Measurements from ENCODE around the gene MECP2.
"Not testable (repeated sequence)": the region's sequence is repeated elsewhere in the genome, so short reads cannot be mapped to it uniquely, and the experiment has no call there.

MECP2 gene

DNA sequence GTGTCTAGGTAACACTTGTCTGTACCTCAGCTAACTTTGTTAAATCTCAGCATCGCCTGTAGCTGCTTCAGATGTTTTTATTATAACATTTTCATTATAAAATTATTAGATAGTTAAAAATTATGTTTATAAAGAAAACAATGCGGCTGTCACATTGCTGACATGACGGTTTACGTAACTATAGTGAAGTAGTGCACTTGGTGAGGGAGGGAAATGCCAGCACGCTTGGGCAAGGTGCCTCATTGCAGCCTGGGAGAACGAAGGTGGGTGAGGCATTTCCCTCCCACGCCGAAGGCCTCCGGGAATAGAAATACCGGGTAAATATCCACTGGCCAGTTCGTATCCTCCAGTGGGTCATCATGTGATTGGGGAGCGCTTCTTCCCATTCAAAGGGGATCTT lies 109.0 kb downstream of the MECP2 start:
- no peak for DNase-seq

- DNase-seq = no peak
These were observed 113.0 kb downstream of the MECP2 start for GRCh38 chrX:153984351-153985178.

- DNase-seq = no peak
These were observed 114.2 kb downstream of the MECP2 start for GRCh38 chrX:153983321-153983801.

DNA sequence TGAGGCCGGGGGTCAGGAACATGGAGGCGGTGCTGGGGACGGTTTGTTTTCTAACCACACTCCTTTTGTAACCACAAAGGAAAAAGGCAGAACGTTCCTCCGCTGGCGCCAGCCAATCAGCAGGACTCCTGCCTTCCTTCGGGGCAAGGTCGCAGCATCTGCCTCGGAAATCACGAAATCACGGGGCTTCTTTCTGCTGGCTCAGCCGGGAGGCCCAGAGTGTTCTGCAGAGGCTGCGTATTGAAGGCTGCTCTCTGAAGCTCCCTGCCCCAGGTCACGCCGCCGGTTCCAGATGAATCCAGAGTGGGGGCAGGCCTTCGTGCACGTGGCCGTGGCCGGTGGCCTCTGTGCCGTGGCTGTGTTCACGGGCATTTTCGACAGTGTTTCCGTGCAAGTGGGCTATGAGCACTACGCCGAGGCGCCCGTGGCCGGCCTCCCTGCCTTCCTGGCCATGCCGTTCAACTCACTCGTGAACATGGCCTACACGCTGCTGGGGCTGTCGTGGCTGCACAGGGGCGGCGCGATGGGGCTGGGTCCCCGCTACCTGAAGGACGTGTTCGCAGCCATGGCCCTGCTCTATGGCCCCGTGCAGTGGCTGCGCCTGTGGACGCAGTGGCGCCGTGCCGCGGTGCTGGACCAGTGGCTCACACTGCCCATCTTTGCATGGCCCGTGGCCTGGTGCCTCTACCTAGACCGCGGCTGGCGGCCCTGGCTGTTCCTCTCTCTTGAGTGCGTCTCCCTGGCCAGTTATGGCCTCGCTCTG lies 115.6 kb downstream of the MECP2 start:
- DNase-seq = no peak

DNA sequence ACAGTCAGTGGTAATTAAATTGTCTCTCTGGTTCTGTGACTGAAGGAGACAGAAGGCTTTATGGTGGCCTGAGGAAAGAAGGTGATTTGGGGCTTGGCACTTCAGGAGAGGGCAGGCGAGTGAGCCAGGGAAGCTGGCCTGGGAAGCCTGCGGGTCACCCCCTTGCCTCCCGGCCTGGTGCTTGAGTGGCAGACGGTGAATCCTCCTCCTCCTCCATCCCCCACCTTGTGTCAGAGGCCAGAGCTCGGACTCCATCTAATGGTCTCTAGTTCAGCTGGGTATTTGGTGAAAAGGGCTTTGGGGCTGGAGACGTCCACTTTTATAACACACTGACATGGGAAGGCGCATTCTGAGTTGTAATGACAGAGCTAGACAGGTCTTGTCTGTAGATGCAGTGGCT lies 116.3 kb downstream of the MECP2 start:
- no peak for DNase-seq

- DNase-seq = not testable (repeated sequence)
These were observed 117.1 kb downstream of the MECP2 start for GRCh38 chrX:153980394-153980793.

DNA sequence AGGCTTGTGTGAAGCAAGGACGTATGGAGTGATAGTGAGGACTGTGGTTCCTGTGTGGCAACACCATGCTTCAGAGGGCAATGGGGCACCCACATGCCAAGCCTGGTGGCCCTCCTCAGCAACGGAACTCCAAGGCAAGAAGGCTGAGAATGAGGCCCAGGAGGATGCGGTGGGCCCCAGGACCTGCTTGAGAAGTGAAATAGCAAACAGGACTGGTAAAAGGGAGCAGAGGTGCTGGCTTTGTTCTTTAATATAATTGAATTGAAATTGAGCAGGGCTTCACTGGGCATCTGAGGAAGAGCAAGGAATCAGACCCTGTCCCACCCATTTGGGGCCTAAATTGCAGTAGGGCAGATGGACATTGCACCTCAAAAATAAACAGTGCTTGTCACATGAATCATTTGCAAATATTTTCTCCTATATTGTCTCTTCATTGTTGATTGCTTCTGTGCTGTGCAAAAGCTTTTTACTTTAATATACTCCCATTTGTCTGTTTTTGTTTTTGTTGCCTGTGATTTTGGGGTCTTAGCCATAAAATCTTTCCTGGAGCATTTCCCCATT lies 122.7 kb downstream of the MECP2 start:
- no peak for DNase-seq

GRCh38 chrX:153974003-153974725 lies 123.4 kb downstream of the MECP2 start:
- no peak for DNase-seq

DNA sequence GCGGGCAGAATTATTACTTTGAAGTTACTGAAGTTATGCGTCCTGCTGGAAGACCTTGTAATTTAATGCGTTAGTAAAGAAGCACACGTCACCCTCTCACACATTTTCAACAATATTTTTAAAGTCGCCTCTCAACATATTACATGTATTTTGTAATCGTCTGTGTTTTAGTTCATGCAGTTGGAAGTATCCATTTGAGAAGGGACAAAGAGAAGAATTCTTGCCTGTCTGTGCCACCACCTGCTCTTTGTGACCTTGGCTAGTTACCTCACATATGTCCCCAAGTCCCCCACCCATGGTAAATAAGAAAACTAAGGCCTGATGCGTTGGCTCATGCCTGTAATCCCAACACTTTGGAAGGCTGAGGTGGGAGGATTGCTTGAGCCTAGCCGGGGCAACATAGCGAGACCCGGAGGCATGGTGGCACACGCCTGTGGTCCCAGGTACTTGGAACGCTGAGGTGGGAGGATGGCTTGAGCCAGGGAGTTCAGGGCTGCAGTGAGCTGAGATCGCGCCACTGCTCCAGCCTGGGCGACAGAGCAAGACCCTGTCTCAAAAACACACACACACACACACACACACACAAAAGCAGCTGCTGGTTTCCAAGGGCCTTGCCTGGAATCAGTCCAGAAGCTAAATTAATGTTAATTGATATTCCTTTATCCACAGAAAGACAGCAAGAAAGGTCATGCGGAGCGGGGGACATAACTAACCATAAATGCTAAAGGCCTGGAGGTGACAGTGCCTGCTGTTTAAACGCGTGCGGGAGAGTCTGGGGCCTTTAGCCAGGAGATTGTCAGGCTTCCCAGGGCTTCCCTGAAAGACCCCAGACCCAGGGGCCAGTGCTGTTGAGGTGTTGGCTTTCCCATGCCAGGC lies 124.2 kb downstream of the MECP2 start:
- DNase-seq = peak; percentile 39

GRCh38 chrX:153972368-153973126 lies 125.0 kb downstream of the MECP2 start, which contains the start of gene TMEM187:
TSS of gene TMEM187 (plus strand) at chrX:153972754. CDS start at chrX:153982063, 9,309 bp downstream.
- peak; percentile 87 for DNase-seq
